ENCODE measurements around the gene ELOA.
"Not testable (repeated sequence)": the region's sequence is repeated elsewhere in the genome, so short reads cannot be mapped to it uniquely, and the experiment has no call there.

The ELOA gene

GRCh38 chr1:23772049-23772853 lies 29.0 kb downstream of the ELOA start:
- no peak for TF ChIP-seq TAF1 (IDR thresholded peaks at IDR 0.05; ENCODE audit: borderline replicate concordance, low read depth, low read length)
- TF ChIP-seq POLR2A (IDR thresholded peaks at IDR 0.05; ENCODE audit: low read depth, low read length) = no peak
- TF ChIP-seq POLR2AphosphoS5 (IDR thresholded peaks at IDR 0.05; ENCODE audit: low read depth, low read length) = no peak
- no peak for DNase-seq (ENCODE audit: insufficient read length)
- FAIRE-seq = peak; percentile 94

GRCh38 chr1:23772854-23773242 lies 29.6 kb downstream of the ELOA start:
- DNase-seq (ENCODE audit: insufficient read length) (no peak), FAIRE-seq (peak; percentile 64)
- TF ChIP-seq TAF1 (IDR thresholded peaks at IDR 0.05; ENCODE audit: borderline replicate concordance, low read depth, low read length) (no peak), POLR2A (IDR thresholded peaks at IDR 0.05; ENCODE audit: low read depth, low read length) (no peak), POLR2AphosphoS5 (IDR thresholded peaks at IDR 0.05; ENCODE audit: low read depth, low read length) (no peak)

GRCh38 chr1:23774174-23774880 lies 31.1 kb downstream of the ELOA start:
- no peak for FAIRE-seq
- DNase-seq (ENCODE audit: insufficient read length) = no peak
- TF ChIP-seq TAF1 (IDR thresholded peaks at IDR 0.05; ENCODE audit: borderline replicate concordance, low read depth, low read length) (no peak), POLR2A (IDR thresholded peaks at IDR 0.05; ENCODE audit: low read depth, low read length) (no peak), POLR2AphosphoS5 (IDR thresholded peaks at IDR 0.05; ENCODE audit: low read depth, low read length) (no peak)

GRCh38 chr1:23776217-23776616 lies 32.9 kb downstream of the ELOA start:
- FAIRE-seq = no peak
- TF ChIP-seq POLR2A (IDR thresholded peaks at IDR 0.05; ENCODE audit: low read depth, low read length) (no peak), POLR2AphosphoS5 (IDR thresholded peaks at IDR 0.05; ENCODE audit: low read depth, low read length) (no peak), TAF1 (IDR thresholded peaks at IDR 0.05; ENCODE audit: borderline replicate concordance, low read depth, low read length) (no peak)
- DNase-seq (ENCODE audit: insufficient read length) = no peak

GRCh38 chr1:23777979-23778814 lies 34.9 kb downstream of the ELOA start, which contains the start of gene PITHD1:
PITHD1 (plus strand) TSS chr1:23778418; CDS start chr1:23778516, 98 bp downstream.
- FAIRE-seq (peak; percentile 91), DNase-seq (ENCODE audit: insufficient read length) (peak; percentile 92)
- TF ChIP-seq POLR2A (IDR thresholded peaks at IDR 0.05; ENCODE audit: low read depth, low read length) = peak; percentile 88
- TF ChIP-seq POLR2AphosphoS5 (IDR thresholded peaks at IDR 0.05; ENCODE audit: low read depth, low read length) = peak; percentile 73
- TF ChIP-seq TAF1 (IDR thresholded peaks at IDR 0.05; ENCODE audit: borderline replicate concordance, low read depth, low read length) = 0 out of 2 replicates have a peak, but pooled peaks have one; percentile 2

GRCh38 chr1:23779826-23780371 lies 36.6 kb downstream of the ELOA start:
- FAIRE-seq = no peak
- DNase-seq (ENCODE audit: insufficient read length) = no peak
- TF ChIP-seq POLR2AphosphoS5 (IDR thresholded peaks at IDR 0.05; ENCODE audit: low read depth, low read length) = no peak
- TF ChIP-seq TAF1 (IDR thresholded peaks at IDR 0.05; ENCODE audit: borderline replicate concordance, low read depth, low read length) = no peak
- no peak for TF ChIP-seq POLR2A (IDR thresholded peaks at IDR 0.05; ENCODE audit: low read depth, low read length)

- not testable (repeated sequence) for DNase-seq (ENCODE audit: insufficient read length); FAIRE-seq
These were observed 39.9 kb downstream of the ELOA start for GRCh38 chr1:23783141-23783540.

- no peak for TF ChIP-seq POLR2AphosphoS5 (IDR thresholded peaks at IDR 0.05; ENCODE audit: low read depth, low read length)
- TF ChIP-seq TAF1 (IDR thresholded peaks at IDR 0.05; ENCODE audit: borderline replicate concordance, low read depth, low read length) = no peak
- no peak for TF ChIP-seq POLR2A (IDR thresholded peaks at IDR 0.05; ENCODE audit: low read depth, low read length)
- FAIRE-seq = no peak
- DNase-seq (ENCODE audit: insufficient read length) = no peak
These were observed 41.6 kb downstream of the ELOA start for GRCh38 chr1:23784846-23785245.

- TF ChIP-seq POLR2A (IDR thresholded peaks at IDR 0.05; ENCODE audit: low read depth, low read length) (no peak), POLR2AphosphoS5 (IDR thresholded peaks at IDR 0.05; ENCODE audit: low read depth, low read length) (no peak), TAF1 (IDR thresholded peaks at IDR 0.05; ENCODE audit: borderline replicate concordance, low read depth, low read length) (no peak)
- no peak for FAIRE-seq
- DNase-seq (ENCODE audit: insufficient read length) = no peak
These were observed 44.4 kb downstream of the ELOA start for GRCh38 chr1:23787701-23788100.

- DNase-seq (ENCODE audit: insufficient read length) = no peak
- no peak for FAIRE-seq
- no peak for TF ChIP-seq POLR2AphosphoS5 (IDR thresholded peaks at IDR 0.05; ENCODE audit: low read depth, low read length)
- TF ChIP-seq POLR2A (IDR thresholded peaks at IDR 0.05; ENCODE audit: low read depth, low read length) = no peak
- no peak for TF ChIP-seq TAF1 (IDR thresholded peaks at IDR 0.05; ENCODE audit: borderline replicate concordance, low read depth, low read length)
These were observed 45.4 kb downstream of the ELOA start for GRCh38 chr1:23788695-23789094.
